SU-DHL-6 (cell line): ENCODE results near the gene OR51B6.

Experiments
- H2AFZ ChIP-seq: fragments of 200-600 bp; sonication (generic); 2 replicates; pipeline ENCODE4 v1.6.1; 2014; ENCODE audit warnings: low read depth, mild to moderate bottlenecking, moderate library complexity, mixed read lengths, antibody characterized with exemption, low read length; ENCODE audit not compliant: severe bottlenecking
- H3F3A ChIP-seq: fragments of 200-600 bp; shearing (Covaris generic); 2 replicates; pipeline ENCODE4 v1.6.0; 2016; ENCODE audit warnings: antibody characterized with exemption, mild to moderate bottlenecking; ENCODE audit not compliant: insufficient read depth
- H3K27ac ChIP-seq: fragments of 200-600 bp; sonication (generic); 2 replicates; pipeline ENCODE4 v1.5.1; 2016; ENCODE audit warnings: low read depth, mild to moderate bottlenecking, low read length, moderate library complexity, mixed read lengths
- H3K27me3 ChIP-seq: fragments of 200-600 bp; sonication (generic), shearing (Covaris generic); 2 replicates; pipeline ENCODE4 v1.6.0; 2014; ENCODE audit warnings: mild to moderate bottlenecking, low read length
- H3K36me3 ChIP-seq: fragments of 200-600 bp; sonication (generic); 2 replicates; pipeline ENCODE4 v1.6.1; 2014; ENCODE audit warnings: mild to moderate bottlenecking, low read length, mixed read lengths
- H3K4me2 ChIP-seq: fragments of 300-600, 200-600 bp; shearing (Covaris generic), sonication (generic); 2 replicates; pipeline ENCODE4 v1.6.0; 2014; ENCODE audit warnings: low read length, low read depth, mild to moderate bottlenecking; ENCODE audit not compliant: poor library complexity, severe bottlenecking
- H3K4me3 ChIP-seq: fragments of 200-600 bp; sonication (generic); 2 replicates; pipeline ENCODE4 v1.5.1; 2014; ENCODE audit warnings: antibody characterized with exemption, low read length, mild to moderate bottlenecking, mixed read lengths; ENCODE audit not compliant: insufficient read depth, poor library complexity, severe bottlenecking
- H3K79me2 ChIP-seq: fragments of 200-600 bp; sonication (generic); 2 replicates; pipeline ENCODE4 v1.6.1; 2014; ENCODE audit warnings: mild to moderate bottlenecking, low read length, moderate library complexity; ENCODE audit not compliant: insufficient read depth
- H3K9ac ChIP-seq: fragments of 200-600 bp; sonication (generic); 2 replicates; pipeline ENCODE4 v1.7.0; 2014; ENCODE audit warnings: mild to moderate bottlenecking, low read length
- H3K9me2 ChIP-seq: fragments of 200-600 bp; sonication (generic); replicated peaks from 2 replicates; pipeline ENCODE4 v1.6.1; 2014; ENCODE audit warnings: low read length; ENCODE audit not compliant: insufficient read depth
- H3K9me3 ChIP-seq: fragments of 200-600 bp; sonication (generic); 2 replicates; pipeline ENCODE4 v1.6.1; 2014; ENCODE audit warnings: low read length, mixed read lengths; ENCODE audit not compliant: insufficient read depth
- H4K20me1 ChIP-seq: fragments of 200-600 bp; sonication (generic); 2 replicates; pipeline ENCODE4 v1.6.1; 2014; ENCODE audit warnings: low read depth, mild to moderate bottlenecking, antibody characterized with exemption, low read length, moderate library complexity, mixed read lengths
- CTCF ChIP-seq: fragments of 200-600 bp; sonication (generic); IDR thresholded peaks from one replicate; pipeline ENCODE4 v1.5.1; 2017; ENCODE audit warnings: antibody characterized with exemption, mild to moderate bottlenecking, low read length, moderate library complexity; ENCODE audit not compliant: insufficient read depth, poor library complexity, severe bottlenecking
- EZH2phosphoT487 ChIP-seq: fragments of 200-600 bp; sonication (generic), shearing (Covaris generic); conservative IDR thresholded peaks from 2 replicates; pipeline ENCODE4 v1.6.1; 2018; ENCODE audit warnings: mild to moderate bottlenecking, antibody characterized with exemption, low read length, moderate library complexity, mixed read lengths

Gene OR51B6, protein sequence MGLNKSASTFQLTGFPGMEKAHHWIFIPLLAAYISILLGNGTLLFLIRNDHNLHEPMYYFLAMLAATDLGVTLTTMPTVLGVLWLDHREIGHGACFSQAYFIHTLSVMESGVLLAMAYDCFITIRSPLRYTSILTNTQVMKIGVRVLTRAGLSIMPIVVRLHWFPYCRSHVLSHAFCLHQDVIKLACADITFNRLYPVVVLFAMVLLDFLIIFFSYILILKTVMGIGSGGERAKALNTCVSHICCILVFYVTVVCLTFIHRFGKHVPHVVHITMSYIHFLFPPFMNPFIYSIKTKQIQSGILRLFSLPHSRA

DNA sequence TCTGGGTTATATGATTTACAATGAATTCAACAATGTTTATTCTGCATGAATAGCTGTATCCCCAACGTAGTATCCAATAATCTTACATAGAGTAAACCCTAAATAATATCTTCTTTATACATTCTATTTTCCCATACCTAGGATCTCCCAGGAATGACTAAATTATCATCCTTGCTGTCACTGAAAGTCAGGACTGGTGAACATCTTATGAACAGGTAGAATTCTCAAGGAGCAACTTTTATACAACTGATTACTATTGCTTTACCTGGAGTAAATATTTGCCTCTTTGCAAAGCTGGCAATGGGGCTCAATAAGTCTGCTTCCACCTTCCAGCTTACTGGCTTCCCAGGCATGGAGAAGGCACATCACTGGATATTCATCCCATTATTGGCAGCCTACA is at the start of gene OR51B6:
OR51B6 (plus strand) TSS at position 301 of the 400 bp plus-strand sequence; CDS start at position 301, 0 bp downstream.
- H3K4me2 ChIP-seq, result no peak within 1 kb of the TSS
- H3K9me2 ChIP-seq, result no peaks in the 10 kb centered on the region
- no peaks in the 10 kb centered on the region for H3K79me2 ChIP-seq
- H4K20me1 ChIP-seq, result no peaks in the 10 kb centered on the region
- H3K27ac ChIP-seq, result no peak within 1 kb of the TSS
- no peaks in the 10 kb centered on the region for H3K36me3 ChIP-seq
- H3K9ac ChIP-seq, result no peak within 1 kb of the TSS
- TF ChIP-seq EZH2phosphoT487, result no peak
- TF ChIP-seq CTCF, result no peak
- H2AFZ ChIP-seq, result no peak within 1 kb of the TSS
- H3K4me3 ChIP-seq, result no peak within 1 kb of the TSS
- H3K9me3 ChIP-seq, result no peaks in the 10 kb centered on the region
- H3F3A ChIP-seq, result no peaks in the 10 kb centered on the region
- no peaks in the 10 kb centered on the region for H3K27me3 ChIP-seq

- Histone ChIP-seq H3K36me3 (no peaks in the 10 kb centered on the region), H3F3A (no peaks in the 10 kb centered on the region), H4K20me1 (no peaks in the 10 kb centered on the region), H3K4me2 (no peak within 1 kb of the TSS), H3K9me3 (no peaks in the 10 kb centered on the region), H3K9ac (no peak within 1 kb of the TSS), H3K27me3 (no peaks in the 10 kb centered on the region), H3K79me2 (no peaks in the 10 kb centered on the region), H3K27ac (no peak within 1 kb of the TSS), H3K4me3 (no peak within 1 kb of the TSS), H3K9me2 (no peaks in the 10 kb centered on the region), H2AFZ (no peak within 1 kb of the TSS)
- TF ChIP-seq CTCF (no peak), EZH2phosphoT487 (no peak)
Observed at GRCh38 chr11:5301846-5302245, 49.5 kb upstream of the OR51B6 start, which contains the start of gene OR51B4. Gene OR51B4 (minus strand): TSS chr11:5301946. CDS start chr11:5301946, 0 bp downstream.

GRCh38 chr11:5303626-5304025 is 47.7 kb upstream of the OR51B6 start:
- Histone ChIP-seq H3K79me2 (no peaks in the 10 kb centered on the region), H3K27me3 (no peaks in the 10 kb centered on the region), H2AFZ (no peak overlapping the region), H3K9ac (no peak overlapping the region), H3K27ac (no peak overlapping the region), H4K20me1 (no peaks in the 10 kb centered on the region), H3K4me3 (no peak overlapping the region), H3F3A (no peaks in the 10 kb centered on the region), H3K4me2 (no peak overlapping the region), H3K9me2 (no peaks in the 10 kb centered on the region), H3K36me3 (no peaks in the 10 kb centered on the region), H3K9me3 (no peaks in the 10 kb centered on the region)
- no peak for TF ChIP-seq CTCF
- TF ChIP-seq EZH2phosphoT487, result no peak
